GM12864 (cell line): ENCODE results near the gene RCSD1.

Source experiments
- DNase-seq: peaks from one replicate; pipeline ENCODE4 v3.0.0-alpha.2; 2011; ENCODE audit warnings: low read depth
- H3K4me3 ChIP-seq: 2 replicates; pipeline ENCODE4 v1.5.1; 2011; ENCODE audit warnings: mild to moderate bottlenecking, low read depth, low read length, control low read depth
- TF ChIP-seq, protein P1 (sequence below): IDR thresholded peaks from 2 replicates; pipeline ENCODE4 v1.5.1; 2011; ENCODE audit warnings: low read depth, mild to moderate bottlenecking, moderate library complexity, low read length, control low read depth, inconsistent platforms; ENCODE audit errors: missing control alignments

RCSD1 gene

DNA sequence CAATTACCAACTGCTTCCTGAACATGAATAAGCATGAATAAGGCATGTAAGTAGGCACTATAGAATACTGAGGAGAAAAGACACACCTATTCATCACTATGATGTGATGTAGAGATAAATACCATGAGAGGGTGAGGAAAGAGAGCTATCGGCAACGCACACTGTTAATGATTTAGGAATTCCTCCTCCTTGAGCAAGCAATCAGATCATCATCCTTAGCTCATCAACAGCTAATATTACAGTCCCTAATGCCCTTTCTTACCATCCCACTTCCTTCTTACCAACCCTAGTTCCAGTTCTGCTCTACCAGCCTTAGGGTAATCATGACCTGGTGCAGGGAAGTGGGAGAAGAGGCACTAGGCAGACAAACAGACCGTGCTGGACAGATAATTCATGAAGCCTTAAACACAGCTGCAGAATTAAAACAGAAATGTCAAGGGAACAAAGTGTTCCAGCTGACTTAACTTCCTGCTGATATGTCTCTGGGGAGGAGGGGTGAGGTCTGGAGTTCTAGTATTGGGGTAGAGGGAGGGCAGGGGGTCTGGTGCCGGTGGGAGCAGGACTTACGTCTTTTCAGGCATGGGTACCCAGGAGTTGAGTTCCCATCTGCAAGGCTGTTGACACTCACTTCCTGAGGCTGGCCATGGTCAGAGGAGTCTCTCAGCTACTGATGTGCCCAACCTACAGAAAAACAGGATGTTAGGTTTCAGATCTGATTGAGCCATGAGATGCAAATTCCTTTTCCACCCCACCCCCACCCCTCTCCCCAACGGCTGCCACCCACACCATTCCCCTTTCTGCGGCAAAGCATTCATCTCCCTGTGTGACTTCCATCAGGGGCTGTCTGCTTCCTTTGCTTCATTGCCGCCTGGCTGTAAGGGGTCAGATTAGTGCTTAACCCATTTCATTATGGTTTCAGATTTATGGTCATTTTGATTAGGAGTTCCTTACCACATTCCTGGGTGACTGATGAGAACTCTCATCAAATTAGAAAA is 12.6 kb upstream of the RCSD1 start:
- TF ChIP-seq, protein P1, sequence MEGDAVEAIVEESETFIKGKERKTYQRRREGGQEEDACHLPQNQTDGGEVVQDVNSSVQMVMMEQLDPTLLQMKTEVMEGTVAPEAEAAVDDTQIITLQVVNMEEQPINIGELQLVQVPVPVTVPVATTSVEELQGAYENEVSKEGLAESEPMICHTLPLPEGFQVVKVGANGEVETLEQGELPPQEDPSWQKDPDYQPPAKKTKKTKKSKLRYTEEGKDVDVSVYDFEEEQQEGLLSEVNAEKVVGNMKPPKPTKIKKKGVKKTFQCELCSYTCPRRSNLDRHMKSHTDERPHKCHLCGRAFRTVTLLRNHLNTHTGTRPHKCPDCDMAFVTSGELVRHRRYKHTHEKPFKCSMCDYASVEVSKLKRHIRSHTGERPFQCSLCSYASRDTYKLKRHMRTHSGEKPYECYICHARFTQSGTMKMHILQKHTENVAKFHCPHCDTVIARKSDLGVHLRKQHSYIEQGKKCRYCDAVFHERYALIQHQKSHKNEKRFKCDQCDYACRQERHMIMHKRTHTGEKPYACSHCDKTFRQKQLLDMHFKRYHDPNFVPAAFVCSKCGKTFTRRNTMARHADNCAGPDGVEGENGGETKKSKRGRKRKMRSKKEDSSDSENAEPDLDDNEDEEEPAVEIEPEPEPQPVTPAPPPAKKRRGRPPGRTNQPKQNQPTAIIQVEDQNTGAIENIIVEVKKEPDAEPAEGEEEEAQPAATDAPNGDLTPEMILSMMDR: no peak
- peak overlapping the region; percentile 42 for H3K4me3 ChIP-seq
- DNase-seq: no peak

DNA sequence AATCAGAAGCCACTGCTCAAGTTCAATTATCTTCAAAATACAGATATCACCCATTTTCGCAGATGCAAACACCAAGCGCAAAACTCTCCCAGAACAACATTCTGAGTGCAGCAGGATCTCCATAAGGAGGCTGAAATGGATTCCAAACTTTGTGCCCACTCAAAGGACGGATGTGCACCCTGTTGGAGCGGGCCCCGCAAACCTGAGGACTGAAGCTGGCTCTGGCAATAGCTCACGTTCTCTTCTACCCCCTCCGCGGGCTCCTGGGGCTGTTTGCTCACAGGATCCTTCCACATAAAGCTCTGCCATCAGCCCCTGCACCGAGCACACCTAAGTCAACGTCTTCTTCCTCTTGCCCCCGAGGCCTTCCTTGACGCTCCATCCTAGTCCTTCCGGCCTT is 11.7 kb upstream of the RCSD1 start:
- H3K4me3 ChIP-seq: no peak overlapping the region
- TF ChIP-seq, protein P1: no peak
- no peak for DNase-seq

DNA sequence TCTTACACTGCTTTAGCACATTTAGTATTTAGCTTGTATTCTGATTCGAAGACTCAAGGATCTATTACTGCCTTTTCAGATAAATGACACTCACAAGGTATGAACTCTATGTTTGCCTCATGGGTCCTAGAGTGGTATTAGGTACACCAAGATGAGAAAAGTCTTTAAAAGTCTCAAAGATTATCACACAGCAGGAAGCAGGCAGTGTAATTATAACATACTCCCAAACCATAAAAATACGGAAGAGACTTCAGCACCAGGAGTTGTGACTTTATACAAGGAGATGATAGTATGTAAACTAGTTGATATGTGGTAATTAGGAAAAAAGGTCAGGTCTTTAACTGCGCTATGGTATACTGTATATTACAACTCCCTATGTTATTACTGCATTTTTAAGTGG is 11.2 kb upstream of the RCSD1 start:
- H3K4me3 ChIP-seq: no peak overlapping the region
- DNase-seq: no peak
- TF ChIP-seq, protein P1: no peak

DNA sequence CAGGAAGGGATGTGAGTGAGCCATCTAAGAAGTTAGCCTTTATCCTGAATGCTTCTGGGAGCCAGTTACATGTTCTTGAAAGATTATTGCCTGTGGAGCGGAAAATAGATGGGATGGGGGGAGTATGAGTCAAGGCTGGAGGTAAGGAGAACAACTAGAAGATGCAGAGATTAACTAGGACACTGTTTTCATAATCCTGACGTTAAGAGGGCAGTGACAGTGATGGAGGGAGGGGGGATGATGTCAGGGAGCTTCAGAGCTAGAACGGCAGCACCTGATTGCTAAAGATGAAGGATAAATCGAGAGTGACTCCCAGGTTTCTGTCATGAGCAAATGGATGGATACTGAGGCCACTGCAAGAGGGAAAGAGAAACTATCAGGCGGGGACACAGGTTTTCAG is 10.0 kb upstream of the RCSD1 start:
- no peak for DNase-seq
- TF ChIP-seq, protein P1: no peak
- H3K4me3 ChIP-seq: no peak overlapping the region

DNA sequence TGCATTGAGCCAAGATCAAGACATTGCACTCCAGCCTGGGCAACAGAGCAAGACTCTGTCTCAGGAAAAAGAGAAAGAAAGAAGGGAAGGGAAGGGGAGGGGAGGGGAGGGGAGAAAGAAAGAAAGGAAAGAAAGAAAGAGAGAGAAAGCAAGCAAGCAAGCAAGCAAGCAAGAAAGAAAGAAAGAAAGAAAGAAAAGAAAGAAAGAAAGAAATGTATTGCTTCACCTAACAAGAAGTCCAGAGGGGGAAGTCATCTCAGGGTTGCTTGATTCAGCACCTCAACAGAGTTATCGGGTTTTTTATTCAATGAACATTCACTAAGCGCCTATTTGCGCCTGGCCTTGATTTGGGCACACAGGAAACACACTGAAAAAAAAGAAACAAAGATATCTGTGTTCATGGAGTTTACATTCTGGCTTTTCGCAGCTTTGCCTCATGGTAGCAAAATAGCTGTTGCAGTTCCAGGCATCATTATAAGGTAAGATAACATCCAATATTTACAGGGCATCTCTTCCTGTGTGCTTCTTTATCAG is 8.2 kb upstream of the RCSD1 start:
- DNase-seq: no peak
- no peak overlapping the region for H3K4me3 ChIP-seq
- TF ChIP-seq, protein P1: no peak

DNA sequence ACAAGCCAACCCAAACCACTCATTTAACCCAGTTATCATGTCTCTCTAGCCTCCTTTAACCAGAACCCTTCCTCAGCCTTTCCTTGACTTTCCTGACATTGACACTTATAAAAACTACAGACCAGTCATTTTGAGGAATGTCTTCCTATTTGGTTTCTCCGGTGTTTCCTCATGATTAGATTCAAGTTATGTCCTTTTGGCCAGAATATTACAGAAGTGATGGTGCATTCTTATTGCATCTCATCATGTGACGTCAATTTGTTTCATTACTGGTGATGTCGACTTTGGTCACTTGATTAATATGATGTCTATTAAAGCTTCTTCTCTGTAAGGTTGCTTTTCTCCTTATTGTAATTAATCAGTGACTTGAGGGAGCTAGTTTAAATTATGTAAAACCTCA is 6.1 kb upstream of the RCSD1 start:
- no peak for DNase-seq
- TF ChIP-seq, protein P1: no peak
- no peak overlapping the region for H3K4me3 ChIP-seq
